K562 (cell line): Measurements from ENCODE around the gene COL15A1. TPM values are rescaled to one million over a fixed set of nuclear protein-coding genes. Genes with fewer than 3 reads are reported as not detected.

Source experiments
- ATAC-seq: fragments of 200-7000 bp; cut with Tn5 transposase; 3 replicates; pipeline ENCODE4 v1.9.1; 2020; ENCODE audit warnings: moderate library complexity
- BruUV-seq: library from RNA; stranded (reverse); fragments of 400-500 nt; replicated peaks from 2 replicates; lab custom pipeline; 2021; lab: Mats Ljungman, UMichigan
- CTCF ChIA-PET: fragments of 300-600 bp; formaldehyde crosslinking; extraction: SDS; loops from one replicate; lab custom pipeline; 2021; ENCODE audit warnings: low intra/inter-chr PET ratio; lab: Yijun Ruan, JAX
- POLR2A ChIA-PET: fragments of 300-600, 350-650 bp; sonication (Branson Sonifier 250); formaldehyde crosslinking; extraction: SDS; loops from one replicate; lab custom pipeline; 2021; ENCODE audit warnings: antibody characterized with exemption, inconsistent platforms; lab: Yijun Ruan, JAX
- DNase-seq, 4 experiments: peaks; one replicate each; pipeline versions ENCODE4 v3.0.0 to v3.0.0-alpha.2; 2011 to 2018; ENCODE audit warnings: low spot score in 3 of 4, mixed read lengths in 3 of 4; ENCODE audit errors: extremely low read depth in 1 of 4
- FAIRE-seq: peaks from 2 replicates; lab custom pipeline; 2011; peaks lifted over from hg19 to GRCh38; lab: Jason Lieb, UNC
- H2AFZ ChIP-seq: 2 replicates; pipeline ENCODE4 v1.6.0; 2011; ENCODE audit warnings: low read depth, low read length, control low read depth, inconsistent platforms
- H3K27ac ChIP-seq: fragments of 200-600 bp; 3 replicates; pipeline ENCODE4 v1.8.0; 2011; ENCODE audit warnings: low read depth, mild to moderate bottlenecking, control low read depth, inconsistent platforms, low read length, moderate library complexity, mixed read lengths; ENCODE audit errors: extremely low read depth
- H3K27me3 ChIP-seq, 2 experiments: fragments of 300-600 bp in 1 of 2; 2 replicates in 1 of 2; 3 replicates in 1 of 2; pipeline versions ENCODE4 v1.6.0 to v1.8.0; 2011; ENCODE audit warnings: inconsistent platforms in 2 of 2, low read length in 2 of 2, mild to moderate bottlenecking in 1 of 2, mixed read lengths in 1 of 2, moderate library complexity in 1 of 2; ENCODE audit not compliant: control insufficient read depth in 2 of 2, insufficient read depth in 2 of 2
- H3K36me3 ChIP-seq: fragments of 300-600 bp; 3 replicates; pipeline ENCODE4 v1.8.0; 2011; ENCODE audit warnings: mild to moderate bottlenecking, low read length, inconsistent platforms; ENCODE audit not compliant: control insufficient read depth, insufficient read depth
- H3K4me1 ChIP-seq, 2 experiments: fragments of 200-600 bp in 1 of 2; replicated peaks in 1 of 2; 2 replicates in 1 of 2; 3 replicates in 1 of 2; pipeline versions ENCODE4 v1.5.1 to v1.8.0; 2011; ENCODE audit warnings: inconsistent platforms in 2 of 2, low read length in 2 of 2, mild to moderate bottlenecking in 1 of 2, mixed read lengths in 1 of 2, moderate library complexity in 1 of 2; ENCODE audit not compliant: control insufficient read depth in 2 of 2, insufficient read depth in 2 of 2
- H3K4me2 ChIP-seq: 2 replicates; pipeline ENCODE4 v1.6.1; 2011; ENCODE audit warnings: low read length, control low read depth, inconsistent platforms, mixed read lengths; ENCODE audit not compliant: insufficient read depth
- H3K4me3 ChIP-seq: fragments of 200-600 bp; sonication (generic), shearing (Covaris generic); 2 replicates; pipeline ENCODE4 v1.5.1; 2016; ENCODE audit warnings: control low read depth, inconsistent platforms
- H3K79me2 ChIP-seq: fragments of 200-600 bp; 3 replicates; pipeline ENCODE4 v1.8.0; 2011; ENCODE audit warnings: low read length, inconsistent platforms; ENCODE audit not compliant: control insufficient read depth, insufficient read depth
- H3K9ac ChIP-seq, 2 experiments: 2 replicates each; pipeline versions ENCODE4 v1.6.0 to v1.6.1; 2011; ENCODE audit warnings: low read depth in 2 of 2, low read length in 2 of 2, control low read depth in 1 of 2, inconsistent platforms in 1 of 2, mild to moderate bottlenecking in 1 of 2, mixed read lengths in 1 of 2; ENCODE audit not compliant: insufficient read depth in 1 of 2
- H3K9me1 ChIP-seq: one replicate; pipeline ENCODE4 v1.6.0; 2011; ENCODE audit warnings: inconsistent platforms, mild to moderate bottlenecking, low read length, moderate library complexity; ENCODE audit not compliant: control insufficient read depth, insufficient read depth
- H3K9me3 ChIP-seq: replicated peaks from 2 replicates; pipeline ENCODE4 v1.5.1; 2011; ENCODE audit warnings: low read depth, low read length, inconsistent platforms; ENCODE audit not compliant: control insufficient read depth, insufficient read depth
- H4K20me1 ChIP-seq: replicated peaks from 2 replicates; pipeline ENCODE4 v1.6.1; 2011; ENCODE audit warnings: low read length, inconsistent platforms, mixed read lengths; ENCODE audit not compliant: control insufficient read depth, insufficient read depth
- CAMTA2 ChIP-seq: fragments of 250-450 bp; sonication (Bioruptor Pico); conservative IDR thresholded peaks from 2 replicates; pipeline ENCODE4 v1.5.1; 2022
- ERF ChIP-seq: fragments of 450-650 bp; formaldehyde crosslinking; IDR thresholded peaks from 2 replicates; pipeline ENCODE4 v1.4.0; 2020; ENCODE audit warnings: mild to moderate bottlenecking, mixed read lengths
- KDM1A ChIP-seq, 2 experiments: fragments of 450-650 bp; IDR thresholded peaks; 2 replicates each; pipeline ENCODE4 v1.6.1; 2016; ENCODE audit warnings: mild to moderate bottlenecking in 2 of 2
- MCM7 ChIP-seq, 2 experiments: fragments of 450-650 bp; IDR thresholded peaks; 2 replicates each; pipeline ENCODE4 v1.6.1; 2016 to 2018
- RBBP5 ChIP-seq: fragments of 200-600 bp; sonication (generic); IDR thresholded peaks from 2 replicates; pipeline ENCODE4 v1.6.1; 2012; ENCODE audit warnings: borderline replicate concordance, mild to moderate bottlenecking, low read length, control low read depth, inconsistent platforms; ENCODE audit not compliant: insufficient read depth, poor library complexity, severe bottlenecking
- SETDB1 ChIP-seq: IDR thresholded peaks from one replicate; pipeline ENCODE4 v1.6.1; 2012; ENCODE audit warnings: low read length, control low read depth, inconsistent platforms
- ZBTB40 ChIP-seq, 2 experiments: fragments of 450-650 bp in 1 of 2; sonication (generic) in 1 of 2; formaldehyde crosslinking in 1 of 2; IDR thresholded peaks; 2 replicates each; pipeline versions ENCODE4 v1.7.1 to v1.9.0; 2016 to 2022; ENCODE audit warnings: inconsistent platforms in 1 of 2, mild to moderate bottlenecking in 1 of 2, missing genetic modification reagents in 1 of 2
- ZEB2 ChIP-seq: fragments of 450-650 bp; IDR thresholded peaks from 2 replicates; pipeline ENCODE4 v1.6.1; 2016
- ZNF280A ChIP-seq: fragments of 450-650 bp; IDR thresholded peaks from 2 replicates; pipeline ENCODE4 v1.6.1; 2018; ENCODE audit warnings: mild to moderate bottlenecking, low read depth; ENCODE audit not compliant: partially characterized antibody
- ZNF586 ChIP-seq: fragments of 450-650 bp; formaldehyde crosslinking; conservative IDR thresholded peaks from 2 replicates; pipeline ENCODE4 v1.4.0; 2020; ENCODE audit warnings: mild to moderate bottlenecking, moderate library complexity
- ZNF707 ChIP-seq: fragments of 250-450 bp; sonication (Bioruptor Pico); conservative IDR thresholded peaks from 2 replicates; pipeline ENCODE4 v1.8.0; 2022; ENCODE audit warnings: inconsistent platforms, mild to moderate bottlenecking, moderate library complexity
- WGBS: fragments of 100-300 bp; shearing (Covaris generic); methylation state at CpG from one replicate; pipeline ENCODE4 v1.1.6; 2016; ENCODE audit warnings: low coverage, mixed read lengths; ENCODE audit not compliant: insufficient coverage; ENCODE audit errors: missing lambda C conversion rate; 5-methylcytosine and 5-hydroxymethylcytosine counted together
- in situ Hi-C: fragments of 300-500 bp; cut with MboI; formaldehyde crosslinking; loops from 4 replicates; pipeline ENCODE4 v1.15.0; 2018; ENCODE audit warnings: inconsistent platforms, mixed read lengths
- intact Hi-C: fragments of 100-400 bp; cut with micrococcal nuclease; formaldehyde crosslinking; loops from 2 replicates; pipeline ENCODE4 v1.14.2; 2022
- polyA plus RNA-seq, 8 experiments: library from polyadenylated mRNA; depleted of rRNA in 4 of 8; stranded (reverse) in 5 of 8; unstranded in 3 of 8; fragments of >200 nt; fragmentation: Nextera tagmentation in 2 of 8; fragmentation: Illumina TruSeq in 1 of 8; extraction: Ambion mirVana in 2 of 8; extraction: Trizol in 1 of 8; gene quantifications; 2 replicates each; pipeline versions ENCODE4 v1.2.1 to v1.2.3, GENCODE V29; 2011 to 2014; ENCODE audit warnings: inconsistent platforms in 1 of 8, missing spikeins in 1 of 8
- total RNA-seq, 7 experiments: library from RNA; depleted of rRNA in 6 of 7; stranded (reverse); fragments of >200 nt in 6 of 7; fragmentation: Illumina TruSeq in 2 of 7; extraction: Trizol in 2 of 7; gene quantifications; 2 replicates each; pipeline versions ENCODE4 v1.2.1 to v1.2.3, GENCODE V29; 2011 to 2021; ENCODE audit warnings: low replicate concordance in 1 of 7

The COL15A1 gene
- total and polyA plus RNA-seq, 9 of the 15 experiments (the other 6 are each of a cell fraction or from before 2014, with no cell fraction given): 0.46 to 5.1 (median 2.6) TPM

DNA sequence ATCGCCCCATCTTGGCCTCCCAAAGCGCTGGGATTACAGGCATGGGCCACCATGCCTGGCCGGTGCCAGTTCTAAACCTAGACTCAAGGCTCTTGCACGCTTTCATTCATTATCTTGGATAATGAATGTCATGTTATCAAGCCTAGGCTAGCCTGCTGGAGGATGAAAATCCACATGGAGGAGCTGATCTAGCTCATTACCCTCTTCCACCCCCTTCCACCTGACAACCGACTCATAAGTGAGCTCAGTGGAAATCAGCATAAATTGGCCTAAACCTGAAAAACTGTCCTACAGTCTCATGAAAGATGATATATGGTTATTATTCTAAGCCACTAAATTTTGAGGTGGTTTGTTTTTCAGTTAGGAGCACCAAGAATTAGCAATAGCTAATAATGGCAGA, 157.6 kb downstream of the COL15A1 start:
- Histone ChIP-seq H4K20me1 (no peaks in the 10 kb centered on the region), H3K9me1 (no peaks in the 10 kb centered on the region), H3K4me3 (no peak overlapping the region), H3K36me3 (no peaks in the 10 kb centered on the region), H3K9me3 (no peaks in the 10 kb centered on the region), H3K27ac (no peak overlapping the region), H3K4me2 (no peak overlapping the region), H3K79me2 (peaks cover 10% of the 10 kb centered on the region), H3K4me1 (peaks cover 19 to 20% of the 10 kb centered on the region in 2 experiments), H2AFZ (peak overlapping the region; percentile 47), H3K9ac (peak overlapping the region in 1 of 2 experiments; percentile 15; a peak in 1 of 4 replicates), H3K27me3 (no peaks in the 10 kb centered on the region)
- BruUV-seq: no TSS peak
- in situ Hi-C loops: no loop called here
- ATAC-seq: no peak
- no peak for TF ChIP-seq MCM7 (IDR thresholded peaks at IDR 0.05)
- TF ChIP-seq ZEB2: no peak
- no peak for TF ChIP-seq ZNF586 (CRISPR knock-in tag)
- no peak for TF ChIP-seq ZBTB40 (IDR thresholded peaks at IDR 0.05)
- no peak for TF ChIP-seq ZBTB40 (CRISPR knock-in tag; IDR thresholded peaks at IDR 0.05)
- no peak for TF ChIP-seq SETDB1
- no peak for TF ChIP-seq ZNF707 (CRISPR knock-in tag)
- no peak for TF ChIP-seq ERF (CRISPR knock-in tag)
- TF ChIP-seq KDM1A (IDR thresholded peaks at IDR 0.05): no peak
- TF ChIP-seq RBBP5: no peak
- no peak for TF ChIP-seq CAMTA2 (CRISPR knock-in tag)
- TF ChIP-seq ZNF280A: no peak
- intact Hi-C loops: no loop called here
- POLR2A ChIA-PET: interaction anchor here (1.0 to 3.0 kb wide), 3 partner anchors 9 to 26 kb away, joined by 4 to 15 read pairs (median 8); no protein-coding TSS in a partner anchor
- no peak for FAIRE-seq
- no peak for DNase-seq
- WGBS: 80% methylated on average over 5 of the region's 5 CpGs
- CTCF ChIA-PET: no interaction called here
